ENCODE measurements around the gene RBMXL3.

- TF ChIP-seq CTCF (IDR thresholded peaks at IDR 0.05 in 8 of 11, conservative IDR thresholded peaks at IDR 0.05 in 3 of 11) (peak in 7 of 11 experiments; percentile 19 to 48 (median 35)), POLR2A (IDR thresholded peaks at IDR 0.05) (no peak)
Measured at GRCh38 chrX:115147220-115147619, 42.0 kb upstream of the RBMXL3 start.
